HG03280 (cell line): ENCODE measurements around the gene ANKRD31.

Experiments
- ATAC-seq: cut with Tn5 transposase; IDR thresholded peaks from one replicate; pipeline ENCODE4 v1.9.1; 2021; ENCODE audit warnings: mild to moderate bottlenecking, moderate library complexity; ENCODE audit not compliant: unreplicated experiment

Gene ANKRD31

GRCh38 chr5:75071100-75071499, 165.6 kb downstream of the ANKRD31 start:
- no peak for ATAC-seq

- no peak for ATAC-seq
Measured at GRCh38 chr5:75067434-75067833, 169.2 kb downstream of the ANKRD31 start.

- no peak for ATAC-seq
Measured at GRCh38 chr5:75062925-75063531, 173.7 kb downstream of the ANKRD31 start.

- no peak for ATAC-seq
Measured at GRCh38 chr5:75059912-75060545, 176.6 kb downstream of the ANKRD31 start.

- no peak for ATAC-seq
Measured at GRCh38 chr5:75058986-75059535, 177.6 kb downstream of the ANKRD31 start.

- ATAC-seq, result no peak
Measured at GRCh38 chr5:75057561-75057960, 179.1 kb downstream of the ANKRD31 start.

GRCh38 chr5:75055727-75056144, 180.9 kb downstream of the ANKRD31 start:
- ATAC-seq, result no peak

- ATAC-seq, result no peak
Measured at GRCh38 chr5:75054134-75054930, 182.3 kb downstream of the ANKRD31 start.

GRCh38 chr5:75053304-75054133, 183.2 kb downstream of the ANKRD31 start:
- no peak for ATAC-seq

- ATAC-seq, result no peak
Measured at GRCh38 chr5:75053054-75053303, 183.7 kb downstream of the ANKRD31 start.

GRCh38 chr5:75052192-75053053, 184.3 kb downstream of the ANKRD31 start, which contains the start of gene GCNT4:
Gene GCNT4 (minus strand): TSS chr5:75052558. CDS start chr5:75030037, 22,521 bp downstream.
- no peak for ATAC-seq

GRCh38 chr5:75051217-75051751, 185.4 kb downstream of the ANKRD31 start:
- no peak for ATAC-seq

GRCh38 chr5:75050415-75050814, 186.3 kb downstream of the ANKRD31 start:
- ATAC-seq, result no peak

GRCh38 chr5:75049456-75050351, 187.0 kb downstream of the ANKRD31 start:
- ATAC-seq, result no peak

GRCh38 chr5:75048457-75048953, 188.2 kb downstream of the ANKRD31 start:
- ATAC-seq, result peak; percentile 58

GRCh38 chr5:75047356-75047755, 189.3 kb downstream of the ANKRD31 start:
- no peak for ATAC-seq

GRCh38 chr5:75046366-75047142, 190.1 kb downstream of the ANKRD31 start:
- ATAC-seq, result no peak

GRCh38 chr5:75045071-75045470, 191.6 kb downstream of the ANKRD31 start:
- no peak for ATAC-seq
